GM12892 (cell line): ENCODE data around the gene ZNF692.
A peak's percentile ranks its signal among the peaks of the same experiment; 100 is the strongest.

Experiments
- DNase-seq: peaks from one replicate; pipeline ENCODE4 v3.0.0; 2011; ENCODE audit not compliant: insufficient read length
- FAIRE-seq: peaks from 2 replicates; lab custom pipeline; 2011; peaks lifted over from hg19 to GRCh38; lab: Jason Lieb, UNC
- POLR2A ChIP-seq: IDR thresholded peaks from 2 replicates; pipeline ENCODE4 v1.6.1; 2011; ENCODE audit warnings: low read depth, low read length, control low read depth
- POLR2AphosphoS5 ChIP-seq: IDR thresholded peaks from 2 replicates; pipeline ENCODE4 v1.6.1; 2011; ENCODE audit warnings: low read depth, low read length, control low read depth
- TAF1 ChIP-seq: IDR thresholded peaks from 2 replicates; pipeline ENCODE4 v1.6.1; 2011; ENCODE audit warnings: low read depth, mild to moderate bottlenecking, control low read depth, low read length, borderline replicate concordance

The ZNF692 gene

DNA sequence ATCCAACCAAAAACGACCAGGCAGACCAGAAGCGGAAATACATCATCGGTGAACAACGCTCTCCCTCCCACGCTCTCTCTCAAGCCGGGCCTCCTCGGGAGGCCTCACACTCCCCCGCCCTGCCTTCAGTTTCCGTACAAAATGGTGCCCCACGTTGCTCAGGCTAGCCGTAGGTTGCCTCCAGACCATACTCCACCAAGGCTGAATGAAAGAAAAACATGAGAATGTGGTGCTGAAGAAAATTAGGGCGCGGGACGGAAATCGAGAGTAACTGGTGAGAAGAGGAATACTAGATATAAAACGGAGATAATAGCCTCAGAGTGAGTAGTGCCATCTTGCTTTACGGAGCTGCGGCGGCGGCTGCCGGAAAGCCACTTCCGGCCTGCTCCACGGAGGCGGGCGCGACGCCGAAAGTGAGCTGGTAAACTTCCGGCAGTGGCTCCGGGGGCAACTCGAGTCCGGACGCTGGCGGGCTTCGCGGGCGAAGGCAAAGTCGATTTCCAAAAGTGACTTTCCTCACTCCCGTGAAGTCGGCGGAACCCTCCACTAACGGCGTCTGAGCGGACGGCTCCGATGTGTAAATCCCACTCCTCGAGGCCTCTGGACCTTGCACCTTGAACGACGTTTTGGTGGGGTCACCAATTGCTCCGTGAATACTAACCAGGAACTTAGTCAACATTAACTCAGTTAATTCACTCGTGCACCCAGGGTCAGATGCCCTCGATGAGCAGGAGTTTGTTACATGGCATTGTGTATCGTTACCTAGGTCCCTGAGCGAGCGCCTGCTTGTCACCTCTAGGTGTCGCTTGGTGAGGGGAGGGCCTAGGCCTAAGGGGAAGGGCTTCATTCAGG is 32.8 kb downstream of the ZNF692 start, which contains the start of gene SH3BP5L:
Gene SH3BP5L, minus strand, starts transcription at position 7 of the 852 bp plus-strand sequence. CDS start 980 bp downstream, outside the sequence.
- peak; percentile 95 for FAIRE-seq
- no peak for TF ChIP-seq POLR2AphosphoS5
- peak; percentile 4; the same call in 1 of the 2 replicates for TF ChIP-seq POLR2A
- 0 out of 2 replicates have a peak, but pooled peaks have one; percentile 22 for TF ChIP-seq TAF1
- peak; percentile 93 for DNase-seq

GRCh38 chr1:248825573-248825908 is 33.3 kb downstream of the ZNF692 start:
- FAIRE-seq (no peak), DNase-seq (no peak)
- TF ChIP-seq POLR2AphosphoS5 (0 out of 2 replicates have a peak, but pooled peaks have one; percentile 29), TAF1 (no peak)

DNA sequence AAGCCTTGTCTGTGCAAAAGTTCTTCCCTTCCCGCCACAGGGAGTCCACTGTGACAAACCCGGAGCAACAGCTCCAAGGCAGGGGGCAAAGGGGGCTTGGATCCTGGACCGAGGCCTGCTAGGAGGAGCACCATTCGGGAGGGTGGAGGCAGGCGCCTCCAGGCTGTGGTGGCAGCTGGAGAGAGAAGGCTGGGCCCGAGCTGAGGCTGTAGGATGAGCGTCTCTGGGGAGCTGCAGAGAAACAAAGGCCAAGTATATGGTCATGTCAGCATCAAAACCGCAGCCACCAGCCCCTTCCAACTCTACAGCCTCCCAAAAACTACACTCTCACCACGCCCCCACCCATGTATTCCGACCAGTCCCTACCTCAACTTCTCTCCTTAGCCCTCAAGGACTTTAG is 33.7 kb downstream of the ZNF692 start:
- FAIRE-seq, result no peak
- DNase-seq, result no peak
- TF ChIP-seq POLR2A, result no peak
- TF ChIP-seq POLR2AphosphoS5, result no peak
- no peak for TF ChIP-seq TAF1

GRCh38 chr1:248824701-248825100 is 34.2 kb downstream of the ZNF692 start:
- FAIRE-seq (no peak), DNase-seq (no peak)
- TF ChIP-seq POLR2A, result no peak
- TF ChIP-seq POLR2AphosphoS5, result no peak
- TF ChIP-seq TAF1, result no peak

DNA sequence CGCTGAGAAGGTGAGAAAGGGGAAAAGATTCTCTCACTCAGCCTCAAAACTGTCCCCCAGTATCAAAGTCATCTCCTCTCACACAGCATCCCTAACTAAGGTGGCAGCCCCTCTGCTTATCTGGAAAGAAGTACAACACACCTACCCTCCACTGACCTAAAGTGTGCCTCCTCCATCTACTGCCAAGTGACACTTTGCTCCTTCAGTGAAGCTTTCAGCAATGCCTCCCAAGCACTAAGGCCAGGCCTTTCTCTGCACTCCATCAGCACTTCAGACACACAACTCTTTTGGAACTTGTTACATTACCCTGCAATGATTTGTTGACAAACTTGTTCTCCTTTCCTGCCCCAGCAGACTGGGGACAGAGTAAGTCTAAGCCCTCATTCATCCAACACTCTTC is 34.6 kb downstream of the ZNF692 start:
- DNase-seq (no peak), FAIRE-seq (no peak)
- no peak for TF ChIP-seq POLR2A
- no peak for TF ChIP-seq POLR2AphosphoS5
- TF ChIP-seq TAF1, result no peak

GRCh38 chr1:248823517-248824001 is 35.3 kb downstream of the ZNF692 start:
- TF ChIP-seq POLR2AphosphoS5 (no peak), TAF1 (no peak), POLR2A (no peak)
- no peak for DNase-seq
- FAIRE-seq, result no peak

GRCh38 chr1:248822148-248823032 is 36.5 kb downstream of the ZNF692 start:
- no peak for TF ChIP-seq POLR2A
- TF ChIP-seq TAF1, result no peak
- TF ChIP-seq POLR2AphosphoS5, result no peak
- DNase-seq, result no peak
- no peak for FAIRE-seq

DNA sequence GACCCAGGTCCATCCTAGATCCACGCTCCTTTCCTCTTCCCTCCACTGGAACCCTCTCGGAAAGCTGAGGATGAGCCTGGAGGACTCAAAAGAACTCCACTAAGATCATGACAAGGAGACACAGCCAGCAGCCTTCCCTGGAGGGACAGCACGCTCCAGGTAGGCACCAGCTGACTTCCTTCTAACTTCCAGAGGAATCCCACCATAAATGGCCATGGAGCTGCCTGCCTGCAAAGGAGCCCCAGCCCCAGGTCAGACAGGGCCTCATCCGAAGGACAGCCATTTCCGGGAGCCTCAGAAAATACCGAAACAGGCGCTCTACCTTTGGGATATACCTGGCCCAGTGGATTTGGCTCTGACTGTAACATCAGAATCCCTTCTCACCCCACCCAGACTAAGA is 37.2 kb downstream of the ZNF692 start:
- TF ChIP-seq POLR2AphosphoS5, result no peak
- no peak for TF ChIP-seq POLR2A
- no peak for TF ChIP-seq TAF1
- DNase-seq, result no peak
- no peak for FAIRE-seq

DNA sequence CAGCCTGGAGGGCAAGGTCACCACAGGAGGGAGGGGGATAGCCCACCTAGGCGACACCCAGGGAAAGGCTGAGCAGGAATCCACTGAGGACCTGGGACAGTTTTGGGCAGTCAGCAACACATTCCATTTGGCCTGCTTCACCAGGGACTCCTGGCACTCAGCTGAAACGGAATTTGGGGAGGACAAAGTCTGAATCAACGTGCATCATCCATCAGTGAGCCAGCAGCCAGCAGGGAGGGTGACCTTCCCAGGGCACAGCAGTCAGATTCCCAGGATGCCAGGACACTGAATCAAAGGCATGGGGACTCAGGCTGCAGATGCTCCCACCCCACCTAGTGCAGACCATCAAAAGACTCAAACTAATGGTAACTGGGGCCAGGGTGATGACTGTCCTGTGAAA is 37.8 kb downstream of the ZNF692 start:
- FAIRE-seq (no peak), DNase-seq (no peak)
- TF ChIP-seq TAF1 (no peak), POLR2AphosphoS5 (no peak), POLR2A (no peak)

DNA sequence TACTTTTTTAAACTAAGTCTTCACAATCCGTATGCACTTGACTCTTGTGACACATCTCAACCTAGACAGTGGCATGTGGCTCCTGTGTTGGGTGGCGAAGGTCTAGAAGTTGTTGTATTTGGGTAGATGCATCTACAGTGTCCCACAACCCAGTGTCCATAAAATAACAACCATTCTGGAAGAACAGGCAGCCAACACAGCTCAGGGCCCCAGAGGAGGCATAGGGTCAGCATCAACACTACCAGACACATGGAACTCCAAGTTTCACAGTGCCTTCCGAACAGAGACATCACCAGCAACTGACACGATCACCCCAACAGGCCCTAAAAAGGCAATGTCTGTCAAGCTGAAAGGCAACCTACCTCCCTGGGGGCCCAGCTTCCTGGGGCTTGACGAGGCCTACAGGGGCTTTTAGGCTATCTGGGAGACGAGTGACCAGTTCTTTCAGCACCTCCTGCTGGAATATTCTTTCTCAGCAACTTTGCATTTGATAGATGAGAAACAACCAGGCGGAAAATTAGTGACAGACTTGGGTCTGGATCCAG is 38.8 kb downstream of the ZNF692 start:
- no peak for TF ChIP-seq POLR2A
- no peak for TF ChIP-seq TAF1
- TF ChIP-seq POLR2AphosphoS5, result no peak
- FAIRE-seq (no peak), DNase-seq (no peak)

DNA sequence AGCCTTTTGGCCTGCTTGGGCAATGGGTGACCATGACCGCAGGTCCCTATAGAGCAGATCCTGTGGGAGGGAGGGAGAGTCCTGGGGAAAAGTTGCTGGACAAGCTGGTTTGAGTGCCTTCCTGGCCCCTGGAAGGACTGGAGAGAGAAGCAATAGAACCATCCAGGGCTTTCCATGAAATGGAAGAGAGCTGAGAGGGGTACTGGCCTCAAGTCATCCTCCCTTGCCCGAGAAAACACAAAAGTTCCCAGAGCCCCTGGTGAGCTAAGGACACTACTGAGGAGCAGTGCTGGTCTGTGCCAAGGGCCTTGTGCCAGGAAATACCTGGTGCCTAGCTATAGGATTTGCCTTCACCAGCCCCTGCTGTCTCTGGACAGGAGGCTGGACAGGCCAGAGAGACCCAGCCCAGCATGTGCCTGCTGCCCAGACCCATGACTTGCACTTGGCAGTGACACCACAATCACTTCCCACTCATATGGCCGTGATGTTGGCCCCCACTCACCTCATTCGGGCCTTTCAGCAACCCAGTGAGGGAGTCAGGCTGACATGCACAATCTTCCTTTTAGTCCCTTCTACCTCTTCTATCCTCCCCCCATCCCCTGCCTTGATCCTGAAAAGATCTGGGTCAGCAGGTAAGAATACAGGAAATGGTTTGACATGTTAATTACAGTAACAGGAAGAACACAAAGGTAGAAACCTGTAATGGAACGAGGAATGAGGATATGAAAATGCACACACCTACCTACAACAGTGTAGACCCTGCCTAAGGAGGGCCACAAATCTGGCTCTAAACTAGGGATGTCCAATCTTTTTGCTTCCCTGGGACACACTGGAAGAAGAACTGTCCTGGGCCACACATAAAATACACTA is 40.1 kb downstream of the ZNF692 start:
- DNase-seq (no peak), FAIRE-seq (no peak)
- TF ChIP-seq POLR2A (no peak), TAF1 (no peak), POLR2AphosphoS5 (no peak)
